Panc1 (cell line): ENCODE measurements around the gene SYNPO. TPM values are rescaled to one million over a fixed set of nuclear protein-coding genes. Genes with fewer than 3 reads are reported as not detected.
A peak's percentile ranks its signal among the peaks of the same experiment; 100 is the strongest.

ENCODE experiments used
- ATAC-seq: fragments of 200-7000 bp; cut with Tn5 transposase; 2 replicates; pipeline ENCODE4 v1.9.1; 2020; ENCODE audit warnings: mild to moderate bottlenecking, moderate library complexity
- BruUV-seq: library from RNA; stranded (reverse); fragments of 400-500 nt; replicated peaks from 2 replicates; lab custom pipeline; 2021; lab: Mats Ljungman, UMichigan
- CTCF ChIA-PET: fragments of 300-600 bp; sonication (Branson Sonifier 250); formaldehyde crosslinking; loops from one replicate; lab custom pipeline; 2022; ENCODE audit warnings: antibody characterized with exemption; lab: Charles Lee
- POLR2A ChIA-PET: fragments of 300-600 bp; sonication (Branson Sonifier 250); formaldehyde crosslinking; loops from one replicate; lab custom pipeline; 2022; ENCODE audit warnings: antibody characterized with exemption; lab: Charles Lee
- DNase-seq: peaks from one replicate; pipeline ENCODE4 v3.0.0-alpha.2; 2010; ENCODE audit warnings: low read depth, low spot score
- H3K27ac ChIP-seq: 2 replicates; pipeline ENCODE4 v1.5.1; 2011; ENCODE audit warnings: mild to moderate bottlenecking, low read length, inconsistent platforms
- H3K27me3 ChIP-seq: fragments of 200-500 bp; sonication (Bioruptor generic); 2 replicates; pipeline ENCODE4 v1.6.0; 2014; ENCODE audit warnings: low read length, inconsistent platforms; ENCODE audit not compliant: control insufficient read depth, insufficient read depth
- H3K36me3 ChIP-seq: fragments of 200-500 bp; sonication (Bioruptor generic); 2 replicates; pipeline ENCODE4 v1.5.1; 2014; ENCODE audit warnings: inconsistent platforms, mild to moderate bottlenecking, low read length, moderate library complexity; ENCODE audit not compliant: control insufficient read depth, insufficient read depth
- H3K4me1 ChIP-seq: 2 replicates; pipeline ENCODE4 v1.5.1; 2011; ENCODE audit warnings: inconsistent platforms, mild to moderate bottlenecking, low read length, moderate library complexity; ENCODE audit not compliant: control insufficient read depth, insufficient read depth
- H3K4me3 ChIP-seq, 2 experiments: 2 replicates each; pipeline ENCODE4 v1.5.1; 2011 to 2012; ENCODE audit warnings: low read depth in 2 of 2, low read length in 2 of 2, mild to moderate bottlenecking in 2 of 2, inconsistent platforms in 1 of 2, moderate library complexity in 1 of 2
- H3K9me3 ChIP-seq: fragments of 200-500 bp; sonication (Bioruptor generic); 2 replicates; pipeline ENCODE4 v1.5.1; 2014; ENCODE audit warnings: low read depth, mild to moderate bottlenecking, inconsistent platforms, low read length, moderate library complexity; ENCODE audit not compliant: control insufficient read depth, insufficient read depth
- CTCF ChIP-seq: fragments of 450-650 bp; IDR thresholded peaks from 2 replicates; pipeline ENCODE4 v1.5.1; 2017; ENCODE audit warnings: mild to moderate bottlenecking
- POLR2AphosphoS5 ChIP-seq: IDR thresholded peaks from 2 replicates; pipeline ENCODE4 v1.6.1; 2012; ENCODE audit warnings: mild to moderate bottlenecking, low read depth, low read length, moderate library complexity
- REST ChIP-seq, 2 experiments: IDR thresholded peaks; 2 replicates each; pipeline ENCODE4 v1.6.1; 2011 to 2012; ENCODE audit warnings: low read depth in 2 of 2, control low read depth in 1 of 2, low read length in 1 of 2, mild to moderate bottlenecking in 1 of 2, moderate library complexity in 1 of 2; ENCODE audit not compliant: insufficient read depth in 1 of 2
- SIN3A ChIP-seq: IDR thresholded peaks from 2 replicates; pipeline ENCODE4 v1.6.1; 2012; ENCODE audit warnings: low read depth, mild to moderate bottlenecking, low read length, moderate library complexity, borderline replicate concordance; ENCODE audit not compliant: insufficient read depth
- TCF7L2 ChIP-seq: IDR thresholded peaks from 2 replicates; pipeline ENCODE4 v1.6.1; 2011; ENCODE audit warnings: mild to moderate bottlenecking, low read depth, low read length, inconsistent platforms
- in situ Hi-C: cut with HindIII; loops from 2 replicates; pipeline ENCODE4 v1.10.0; 2016; ENCODE audit warnings: low sequenced_read_pairs, low pct_unique_long_range_greater_than_20kb
- intact Hi-C: fragments of 100-400 bp; cut with micrococcal nuclease; formaldehyde crosslinking; loops from one replicate; pipeline ENCODE4 v1.10.0; 2022; ENCODE audit not compliant: unreplicated experiment
- total RNA-seq: library from RNA; stranded (reverse); gene quantifications from one replicate; pipeline ENCODE4 v1.2.1, GENCODE V29; 2021; ENCODE audit not compliant: unreplicated experiment

Gene SYNPO
- total RNA-seq, 1 experiment from 2014 or later: 82.8 TPM

GRCh38 chr5:150612905-150613670 lies 27.4 kb upstream of the SYNPO start:
- Histone ChIP-seq H3K36me3 (no peaks in the 10 kb centered on the region), H3K27ac (peak overlapping the region; percentile 36; the same call in 1 of the 2 replicates), H3K4me3 (no peak overlapping the region), H3K27me3 (no peaks in the 10 kb centered on the region), H3K4me1 (peaks cover 39% of the 10 kb centered on the region), H3K9me3 (no peaks in the 10 kb centered on the region)
- TF ChIP-seq POLR2AphosphoS5 (no peak), CTCF (no peak), SIN3A (no peak), REST (IDR thresholded peaks at IDR 0.05; ENCODE audit: insufficient read depth in 1 of 2, low read depth in 2 of 2, low read length in 1 of 2) (no peak), TCF7L2 (no peak)
- ATAC-seq: no peak
- intact Hi-C loops (no loop called here), in situ Hi-C loops (no loop called here)
- POLR2A ChIA-PET: no interaction called here
- BruUV-seq: no TSS peak
- CTCF ChIA-PET: no interaction called here
- no peak for DNase-seq

GRCh38 chr5:150613991-150614660 lies 26.3 kb upstream of the SYNPO start:
- DNase-seq (no peak), ATAC-seq (0 out of 2 replicates have a peak, but pooled peaks have one; percentile 22)
- no peaks in the 10 kb centered on the region for H3K36me3 ChIP-seq
- intact Hi-C loops: no loop called here
- TF ChIP-seq SIN3A (no peak), REST (IDR thresholded peaks at IDR 0.05; ENCODE audit: insufficient read depth in 1 of 2, low read depth in 2 of 2, low read length in 1 of 2) (no peak), CTCF (no peak), TCF7L2 (no peak; the same call in 1 of the 2 replicates), POLR2AphosphoS5 (no peak)
- BruUV-seq: no TSS peak
- in situ Hi-C loops: no loop called here
- ChIA-PET POLR2A (no interaction called here), CTCF (interaction anchor here (0.6 kb wide), 1 partner anchor 14 kb away, joined by 3 read pairs; no protein-coding TSS in a partner anchor)
- H3K4me1 ChIP-seq: peaks cover 39% of the 10 kb centered on the region
- no peaks in the 10 kb centered on the region for H3K27me3 ChIP-seq
- H3K9me3 ChIP-seq: no peaks in the 10 kb centered on the region
- peak overlapping the region; percentile 36; the same call in 1 of the 2 replicates for H3K27ac ChIP-seq
- H3K4me3 ChIP-seq: no peak overlapping the region
